Activated CD4-positive, alpha-beta T cell treated with anti-CD3 and anti-CD28 coated beads, Interleukin-2, amount 50 U/mL, for 4 hours (primary cell): ENCODE measurements around the gene MBD3L4.
"Not testable (repeated sequence)": the region's sequence is repeated elsewhere in the genome, so short reads cannot be mapped to it uniquely, and the experiment has no call there.

Experiments used
- DNase-seq, 2 experiments: peaks; one replicate each; pipeline ENCODE4 v3.0.0-alpha.2; 2020

Gene MBD3L4

DNA sequence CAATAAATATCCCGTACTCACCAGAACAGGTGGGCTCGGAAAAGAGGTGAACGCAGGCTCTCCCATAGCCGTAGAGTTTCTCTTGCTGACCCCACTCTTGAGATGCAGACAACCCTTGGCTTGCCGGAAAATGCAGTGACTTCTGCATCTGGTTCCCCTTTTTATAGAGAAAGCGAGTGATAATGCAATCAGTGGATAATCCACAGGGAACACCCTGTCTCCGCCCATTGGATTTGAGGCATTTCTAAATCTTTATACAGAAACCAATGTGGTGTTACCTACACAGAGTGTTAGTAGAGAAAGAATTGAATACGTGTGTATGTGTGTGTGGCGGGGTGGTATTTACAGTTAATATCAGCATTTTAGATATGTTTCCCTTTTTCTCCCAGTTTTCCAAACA lies at the start of gene MBD3L4:
Gene MBD3L4, minus strand, starts transcription at position 101 of the 400 bp plus-strand sequence. Its CDS starts 35 bp downstream, at position 66.
- not testable (repeated sequence) for DNase-seq

DNA sequence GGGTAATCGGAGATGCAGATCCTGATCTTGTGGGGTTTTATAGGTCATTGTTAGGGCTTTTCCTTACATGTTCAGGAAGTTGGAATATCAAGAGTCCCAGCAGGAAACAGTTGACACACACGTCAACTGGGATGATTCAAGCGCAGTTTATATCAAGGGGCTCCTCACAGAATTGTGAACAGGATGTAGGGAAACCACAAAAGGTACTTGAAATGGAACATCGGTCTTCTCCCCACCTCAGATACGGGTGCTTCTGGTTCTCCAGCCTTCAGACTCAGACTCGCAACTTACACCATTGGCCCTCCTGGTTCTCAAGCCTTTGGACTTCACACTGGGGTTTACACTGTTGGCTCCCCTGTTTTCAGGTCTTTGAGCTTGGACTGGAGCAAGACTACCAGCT lies 49.0 kb upstream of the MBD3L4 start:
- no peak for DNase-seq

DNA sequence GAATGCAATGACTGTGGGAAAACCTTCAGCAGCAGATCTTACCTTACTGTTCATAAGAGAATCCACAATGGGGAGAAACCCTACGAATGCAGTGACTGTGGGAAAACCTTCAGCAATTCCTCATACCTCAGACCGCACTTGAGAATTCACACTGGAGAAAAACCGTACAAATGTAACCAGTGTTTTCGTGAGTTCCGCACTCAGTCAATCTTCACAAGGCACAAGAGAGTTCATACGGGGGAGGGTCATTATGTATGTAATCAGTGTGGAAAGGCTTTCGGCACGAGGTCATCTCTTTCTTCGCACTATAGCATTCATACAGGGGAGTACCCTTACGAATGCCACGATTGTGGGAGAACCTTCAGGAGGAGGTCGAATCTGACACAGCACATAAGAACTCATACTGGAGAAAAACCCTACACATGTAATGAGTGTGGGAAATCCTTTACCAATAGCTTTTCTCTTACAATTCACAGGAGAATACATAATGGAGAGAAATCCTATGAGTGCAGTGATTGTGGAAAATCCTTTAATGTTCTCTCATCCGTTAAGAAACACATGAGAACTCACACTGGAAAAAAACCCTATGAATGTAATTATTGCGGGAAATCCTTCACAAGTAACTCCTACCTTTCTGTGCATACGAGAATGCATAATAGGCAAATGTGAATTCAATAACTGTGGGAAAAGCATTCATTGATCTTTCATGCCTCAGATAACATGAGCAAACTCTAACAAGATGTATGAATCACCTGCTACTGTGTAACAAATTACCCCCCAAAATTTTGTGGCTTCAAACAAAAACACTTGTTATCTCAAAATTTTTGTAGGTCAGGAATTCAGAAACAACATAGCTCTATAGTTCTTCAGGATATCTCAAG lies 43.3 kb upstream of the MBD3L4 start:
- no peak for DNase-seq

DNA sequence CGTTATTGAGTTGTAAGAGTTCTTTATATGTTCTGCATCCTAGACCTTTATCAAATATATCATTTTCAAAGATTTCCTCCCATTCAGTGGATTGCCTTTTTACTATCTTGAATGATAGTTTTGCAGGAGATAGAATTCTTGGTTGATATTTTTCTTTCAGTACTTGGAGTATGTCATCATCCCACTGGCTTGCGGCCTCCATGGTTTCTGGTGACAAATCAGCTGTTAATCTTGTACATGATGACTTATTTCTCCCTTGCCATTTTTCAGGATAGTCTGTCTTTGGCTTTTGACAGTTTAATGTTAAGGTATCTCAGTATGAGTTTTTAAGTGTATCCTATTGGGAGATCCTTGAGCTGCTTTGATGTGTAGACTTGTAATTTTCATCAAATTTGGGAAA lies 38.0 kb upstream of the MBD3L4 start:
- no peak for DNase-seq

DNA sequence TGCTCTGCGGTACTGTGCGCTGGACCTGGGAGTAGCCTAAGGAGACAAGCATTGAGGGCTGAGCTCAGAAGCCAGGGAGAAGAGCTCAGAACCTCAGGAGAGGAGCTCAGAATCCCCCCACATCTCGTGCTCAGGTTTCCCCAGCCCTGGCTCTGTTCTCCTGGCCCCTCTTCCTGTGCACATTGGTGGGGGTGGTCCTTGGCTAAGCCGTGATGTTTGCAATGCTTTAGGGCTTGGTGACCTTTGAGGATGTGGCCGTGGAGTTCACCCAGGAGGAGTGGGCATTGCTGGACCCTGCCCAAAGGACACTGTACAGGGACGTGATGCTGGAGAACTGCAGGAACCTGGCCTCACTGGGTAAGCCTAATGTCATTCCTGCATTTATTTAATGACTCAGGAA lies 36.2 kb upstream of the MBD3L4 start:
- DNase-seq: no peak

DNA sequence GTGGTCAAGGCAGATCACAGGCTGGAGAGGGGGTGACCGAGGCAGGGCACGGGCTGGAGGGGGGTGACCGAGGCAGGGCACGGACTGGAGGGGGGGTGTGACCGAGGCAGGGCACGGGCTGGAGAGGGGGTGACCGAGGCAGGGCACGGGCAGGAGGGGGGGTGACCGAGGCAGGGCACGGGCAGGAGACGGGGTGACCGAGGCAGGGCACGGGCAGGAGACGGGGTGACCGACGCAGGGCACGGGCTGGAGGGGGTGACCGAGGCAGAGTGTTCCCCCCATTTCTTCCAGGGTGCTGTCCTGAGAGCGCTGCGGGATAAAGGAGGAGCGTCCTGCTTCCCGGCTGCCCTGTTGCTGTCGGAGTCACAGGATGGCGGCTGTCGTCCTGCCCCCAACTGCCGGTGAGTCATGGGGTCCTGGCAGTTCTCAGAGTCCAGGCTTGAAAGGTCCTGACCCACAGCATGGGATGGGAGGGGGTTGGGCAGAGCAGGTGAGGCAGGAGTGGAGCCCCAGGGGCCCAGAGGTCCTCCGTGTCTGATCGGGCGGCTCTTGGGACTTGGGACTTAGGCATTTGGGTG lies 34.8 kb upstream of the MBD3L4 start:
- no peak for DNase-seq

DNA sequence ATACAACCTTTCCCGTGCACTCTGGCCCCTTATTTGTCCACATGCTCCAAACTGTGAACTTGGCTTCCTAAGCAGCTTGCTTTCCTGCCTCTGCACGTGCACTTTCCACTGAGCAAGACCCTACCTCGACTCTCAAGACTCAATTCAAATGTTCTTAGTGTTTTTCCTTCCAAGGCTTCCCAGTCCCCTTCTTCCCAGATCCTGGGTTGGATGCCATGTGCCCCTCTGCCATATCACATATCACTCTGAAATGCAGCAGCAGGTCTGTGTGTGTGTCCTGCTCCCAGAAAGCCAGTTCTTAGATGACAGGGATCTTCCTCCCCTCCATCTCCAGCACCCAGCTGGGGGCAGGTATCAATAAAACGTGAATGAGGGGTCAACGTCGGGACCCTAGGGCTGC lies 32.6 kb upstream of the MBD3L4 start:
- DNase-seq: no peak

DNA sequence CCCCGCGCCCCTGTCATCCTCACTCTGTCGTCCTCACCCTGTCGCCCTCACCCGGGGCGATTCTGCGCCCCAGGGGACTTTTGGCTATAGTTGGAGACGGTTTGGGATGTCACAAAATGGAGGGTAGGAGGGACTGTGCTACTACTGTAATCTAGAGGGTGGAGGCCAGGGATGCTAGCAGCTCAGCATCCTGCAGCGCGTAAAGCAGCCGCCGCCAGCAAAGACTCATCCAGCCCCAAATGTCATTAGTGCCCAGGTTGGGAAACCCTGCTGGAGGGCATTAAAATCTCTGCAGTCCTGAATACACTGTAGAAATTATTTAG lies 29.9 kb upstream of the MBD3L4 start:
- DNase-seq: peak in 1 of 2 experiments; percentile 13

DNA sequence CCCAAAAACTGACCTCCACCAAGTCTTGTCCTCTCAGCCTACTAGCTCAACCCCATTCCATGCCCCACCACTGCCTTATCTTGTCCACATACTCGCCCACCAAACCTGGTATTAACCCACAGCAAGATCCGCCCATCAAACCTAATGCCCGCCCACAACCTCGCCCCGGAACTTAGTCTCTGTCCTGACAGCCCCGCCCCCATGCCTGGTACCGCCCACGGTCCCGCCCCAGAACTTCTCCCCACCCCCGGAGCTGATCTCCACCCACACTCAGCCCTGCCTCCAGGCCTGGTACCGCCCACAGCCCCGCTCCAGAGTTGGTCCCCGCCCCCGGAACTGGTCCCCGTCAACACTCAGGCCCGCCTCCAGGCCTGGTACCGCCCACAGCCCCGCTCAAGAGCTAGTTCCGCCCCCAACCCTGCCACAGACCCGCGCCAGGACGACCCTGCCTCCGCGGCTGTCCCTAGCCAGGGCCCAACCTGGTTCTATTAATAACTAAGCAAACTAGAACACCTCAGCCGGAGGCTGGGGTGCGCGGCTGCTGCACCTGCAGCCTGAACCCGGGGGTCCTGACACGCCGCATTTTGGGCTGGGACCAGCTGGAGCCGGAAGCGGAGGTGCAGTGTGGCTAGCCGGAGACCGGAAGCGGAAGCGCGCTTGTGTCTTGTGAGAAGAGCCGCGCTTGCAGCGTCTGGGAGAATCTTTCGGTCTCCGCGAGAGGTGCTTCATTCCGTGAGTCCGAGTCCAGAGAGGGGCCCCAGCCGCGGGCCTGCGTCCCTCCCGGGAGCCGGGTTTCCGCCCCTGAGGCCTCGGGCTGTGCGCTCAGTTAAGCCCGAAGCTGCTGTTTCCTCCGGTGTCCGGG lies 29.3 kb upstream of the MBD3L4 start, which contains the start of gene ZNF557:
Gene ZNF557, plus strand, starts transcription at position 662 of the 862 bp plus-strand sequence. CDS start 5,372 bp downstream, outside the sequence.
- peak; percentile 99 for DNase-seq

DNA sequence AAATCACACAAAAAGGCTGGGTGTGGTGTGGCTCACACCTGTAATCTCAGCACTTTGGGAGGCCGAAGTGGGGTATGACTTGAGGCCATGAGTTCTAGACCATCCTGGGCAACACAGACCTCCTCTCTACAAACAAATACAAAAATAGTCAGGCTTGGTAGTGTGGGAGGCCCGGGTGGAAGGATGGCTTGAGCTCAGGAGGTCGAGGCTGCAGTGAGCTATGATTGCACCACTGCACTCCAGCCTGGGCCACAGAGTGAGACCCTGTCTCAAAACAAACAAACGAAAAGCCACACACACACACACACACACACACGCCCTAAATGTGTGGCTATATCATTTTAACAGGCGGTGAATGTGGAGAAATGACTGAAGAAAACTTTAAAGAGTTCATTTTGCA lies 28.6 kb upstream of the MBD3L4 start:
- no peak for DNase-seq

DNA sequence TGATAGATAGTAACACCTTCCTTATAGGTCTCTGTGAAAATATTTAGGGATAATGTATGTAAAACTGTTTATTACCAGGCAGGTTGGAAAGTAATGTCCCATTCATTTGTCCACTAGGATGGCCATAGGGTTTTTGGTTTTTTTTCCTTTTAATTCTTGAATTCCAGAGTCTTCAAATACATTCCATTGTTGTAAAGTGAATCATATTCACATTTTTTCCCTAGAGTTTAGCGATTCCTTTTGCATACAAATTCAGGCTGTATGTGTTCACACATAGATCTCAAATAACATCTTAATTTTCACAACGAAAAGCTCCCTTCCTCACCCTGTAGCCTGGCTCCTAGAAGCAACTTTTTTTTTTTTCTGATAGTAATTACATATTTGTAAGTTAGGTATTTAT lies 27.7 kb upstream of the MBD3L4 start:
- DNase-seq: no peak

DNA sequence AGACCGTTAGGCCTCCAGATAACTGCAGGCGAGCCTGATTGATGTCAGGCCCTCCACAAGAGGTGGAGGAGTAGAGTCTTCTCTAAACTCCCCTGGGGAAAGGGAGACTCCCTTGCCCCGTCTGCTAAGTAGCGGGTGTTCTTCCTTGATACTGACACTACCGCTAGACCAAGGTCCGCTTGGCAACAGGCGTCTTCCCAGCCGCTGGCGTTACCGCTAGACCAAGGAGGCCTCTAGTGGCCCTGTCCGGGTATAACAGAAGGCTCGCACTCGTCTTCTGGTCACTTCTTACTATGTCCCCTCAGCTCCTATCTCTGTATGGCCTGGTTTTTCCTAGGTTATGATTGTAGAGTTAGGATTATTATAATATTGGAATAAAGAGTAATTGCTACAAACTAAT lies 27.1 kb upstream of the MBD3L4 start:
- not testable (repeated sequence) for DNase-seq

DNA sequence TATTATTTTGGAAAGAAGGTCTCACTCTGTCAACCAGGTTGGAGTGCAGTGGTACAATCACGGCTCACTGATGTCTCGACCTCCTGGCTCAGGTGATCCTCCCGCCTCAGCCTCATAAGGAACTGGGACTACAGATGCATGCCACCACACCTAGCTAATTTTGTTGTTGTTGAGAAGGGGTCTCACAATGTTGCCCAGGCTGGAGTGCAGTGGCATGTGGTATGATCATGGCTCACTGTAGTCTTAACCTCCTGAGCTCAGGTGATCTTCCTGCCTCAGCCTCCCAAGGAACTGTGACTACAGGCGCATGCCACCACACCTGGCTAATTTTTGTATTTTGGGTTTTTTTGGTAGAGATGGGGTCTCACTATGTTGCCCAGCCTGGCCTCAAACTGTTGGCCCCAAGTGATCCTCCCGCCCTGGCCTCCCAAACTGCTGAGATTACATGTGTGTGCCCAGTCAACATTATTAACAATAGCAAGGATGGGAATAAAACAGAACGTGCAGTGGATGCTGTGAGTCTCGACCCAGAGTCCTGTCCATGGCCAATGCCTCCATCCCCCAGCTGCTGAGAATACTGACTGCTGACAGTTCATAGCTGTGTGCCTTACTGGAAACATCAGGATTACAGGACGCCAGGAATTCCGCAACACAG lies 23.9 kb upstream of the MBD3L4 start:
- no peak for DNase-seq

DNA sequence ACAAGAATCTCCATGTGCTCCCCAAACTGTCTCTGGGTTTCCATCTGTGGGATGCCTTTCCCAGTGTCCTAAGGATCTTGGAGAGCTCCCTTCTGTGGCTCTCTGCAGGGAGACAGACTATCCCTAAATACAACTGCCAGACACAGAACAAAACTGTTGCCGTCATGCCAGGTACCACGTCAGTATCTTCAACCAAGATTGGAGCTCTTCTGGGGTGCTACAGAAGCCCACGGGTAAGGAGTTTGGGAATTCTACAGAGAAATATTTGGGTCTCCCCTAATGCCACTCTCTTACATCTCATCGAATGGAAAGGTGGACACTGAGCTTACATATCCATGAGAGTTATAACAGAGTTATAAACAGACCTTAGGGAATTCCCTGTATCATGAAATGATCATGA lies 23.4 kb upstream of the MBD3L4 start:
- no peak for DNase-seq

DNA sequence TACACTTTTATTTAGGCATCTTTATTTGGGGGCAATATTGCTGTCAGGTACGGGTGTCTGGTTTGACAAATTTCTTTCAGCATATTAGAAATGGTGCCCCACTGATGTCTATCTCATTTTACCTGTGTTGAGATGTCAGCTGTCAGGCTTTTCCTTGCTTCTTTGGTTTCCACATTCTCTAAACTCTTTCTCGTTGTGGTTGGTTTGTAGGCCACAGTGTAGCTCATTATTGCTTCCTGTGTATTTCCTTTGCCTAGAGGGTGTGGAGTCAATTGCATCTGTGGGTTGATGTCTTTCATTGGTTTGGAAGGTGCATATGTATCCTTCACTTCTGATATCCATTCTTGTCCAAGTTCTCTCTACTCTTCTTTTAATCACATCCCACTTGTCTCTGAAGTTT lies 20.0 kb upstream of the MBD3L4 start:
- not testable (repeated sequence) for DNase-seq

DNA sequence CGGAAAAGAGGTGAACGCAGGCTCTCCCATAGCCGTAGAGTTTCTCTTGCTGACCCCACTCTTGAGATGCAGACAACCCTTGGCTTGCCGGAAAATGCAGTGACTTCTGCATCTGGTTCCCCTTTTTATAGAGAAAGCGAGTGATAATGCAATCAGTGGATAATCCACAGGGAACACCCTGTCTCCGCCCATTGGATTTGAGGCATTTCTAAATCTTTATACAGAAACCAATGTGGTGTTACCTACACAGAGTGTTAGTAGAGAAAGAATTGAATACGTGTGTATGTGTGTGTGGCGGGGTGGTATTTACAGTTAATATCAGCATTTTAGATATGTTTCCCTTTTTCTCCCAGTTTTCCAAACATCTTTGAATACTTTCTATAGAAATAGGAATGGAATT lies 18.6 kb upstream of the MBD3L4 start, which contains the start of gene MBD3L3:
Gene MBD3L3, minus strand, starts transcription at position 101 of the 400 bp plus-strand sequence. Its CDS starts 71 bp downstream, at position 30.
- DNase-seq: not testable (repeated sequence)

DNA sequence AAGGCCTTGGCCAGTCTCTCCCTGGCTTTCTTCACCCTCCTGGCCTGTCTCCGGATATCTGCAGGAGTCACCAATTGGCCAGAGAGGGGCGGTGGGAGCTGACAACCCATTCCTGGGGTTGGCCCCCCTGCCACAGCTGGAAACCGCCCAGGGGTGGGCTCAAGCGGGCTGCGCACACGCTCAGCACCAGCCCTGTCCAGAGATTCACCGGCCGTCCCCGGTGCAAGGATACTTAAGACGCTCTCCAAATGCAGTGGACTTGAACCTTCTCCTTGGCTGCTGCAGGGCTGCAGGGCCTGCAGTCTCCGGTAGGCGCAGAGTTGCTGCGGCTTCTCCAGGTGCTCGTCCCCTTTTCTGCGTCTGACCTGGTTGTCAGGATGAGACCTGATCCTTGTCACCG lies 16.4 kb upstream of the MBD3L4 start:
- not testable (repeated sequence) for DNase-seq

DNA sequence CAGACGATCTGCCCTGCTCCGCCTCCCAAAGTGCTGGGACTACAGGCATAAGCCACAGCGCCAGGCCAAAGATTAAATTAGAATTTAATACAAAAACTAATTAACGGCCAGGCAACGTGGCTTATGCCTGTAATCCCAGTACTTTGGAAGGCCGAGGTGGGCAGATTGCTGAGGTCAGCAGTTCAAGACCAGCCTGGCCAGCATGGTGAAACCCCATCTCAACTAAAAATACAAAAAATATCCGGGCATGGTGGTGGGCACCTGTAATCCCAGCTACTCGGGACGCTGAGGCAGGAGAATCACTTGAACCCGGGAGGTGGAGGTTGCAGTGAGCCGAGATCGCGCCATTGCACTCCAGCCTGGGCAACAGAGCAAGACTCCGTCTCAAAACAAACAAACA lies 15.7 kb upstream of the MBD3L4 start:
- DNase-seq: not testable (repeated sequence)

DNA sequence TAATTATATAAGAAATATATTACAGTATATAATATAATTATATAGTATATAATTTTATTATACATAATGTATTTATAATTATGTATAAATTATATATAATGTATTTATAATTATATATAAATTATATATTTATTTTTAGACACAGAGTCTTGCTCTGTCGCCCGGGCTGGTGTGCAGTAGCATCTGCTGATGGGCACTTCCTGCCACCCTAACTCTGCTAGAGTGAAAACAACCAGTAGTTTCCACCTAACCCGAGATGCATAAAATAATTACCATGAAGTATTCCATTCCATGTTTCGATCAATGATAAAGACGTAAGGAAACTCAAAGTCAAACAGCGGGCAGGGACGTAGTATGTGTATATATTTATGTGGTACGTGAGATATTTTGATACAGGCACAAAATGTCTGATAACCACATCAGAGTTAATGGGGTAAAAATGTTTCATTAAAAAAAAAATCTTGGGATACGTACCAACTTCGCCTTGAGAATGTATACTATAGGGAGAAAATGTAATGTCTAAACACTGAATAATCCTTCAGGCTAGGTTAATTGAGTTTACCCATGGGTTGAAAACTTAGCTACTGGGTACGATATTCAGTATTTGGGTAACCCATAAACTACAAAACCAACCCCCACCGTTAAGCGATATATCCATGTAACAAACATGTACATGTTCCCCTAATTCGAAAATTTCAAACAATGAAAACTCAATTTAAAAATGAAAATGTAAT lies 14.8 kb upstream of the MBD3L4 start:
- DNase-seq: not testable (repeated sequence)

DNA sequence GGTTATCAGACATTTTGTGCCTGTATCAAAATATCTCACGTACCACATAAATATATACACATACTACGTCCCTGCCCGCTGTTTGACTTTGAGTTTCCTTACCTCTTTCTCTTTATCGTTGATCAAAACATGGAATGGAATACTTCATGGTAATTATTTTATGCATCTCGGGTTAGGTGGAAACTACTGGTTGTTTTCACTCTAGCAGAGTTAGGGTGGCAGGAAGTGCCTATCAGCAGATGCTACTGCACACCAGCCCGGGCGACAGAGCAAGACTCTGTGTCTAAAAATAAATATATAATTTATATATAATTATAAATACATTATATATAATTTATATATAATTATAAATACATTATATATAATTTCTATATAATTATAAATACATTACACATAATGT lies 12.9 kb upstream of the MBD3L4 start:
- not testable (repeated sequence) for DNase-seq

DNA sequence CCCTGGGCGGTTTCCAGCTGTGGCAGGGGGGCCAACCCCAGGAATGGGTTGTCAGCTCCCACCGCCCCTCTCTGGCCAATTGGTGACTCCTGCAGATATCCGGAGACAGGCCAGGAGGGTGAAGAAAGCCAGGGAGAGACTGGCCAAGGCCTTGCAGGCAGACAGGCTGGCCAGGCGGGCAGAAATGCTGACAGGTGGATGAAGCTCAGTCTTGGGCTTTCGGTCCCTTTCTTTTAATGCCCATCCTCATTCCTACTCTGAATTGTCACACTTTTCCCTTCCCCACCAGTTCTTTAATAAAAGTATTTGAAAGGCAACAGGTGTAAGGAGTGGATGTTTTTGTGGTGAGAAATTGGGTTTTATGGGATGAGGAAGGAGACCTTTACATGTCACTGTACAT lies 11.4 kb upstream of the MBD3L4 start:
- DNase-seq: not testable (repeated sequence)

DNA sequence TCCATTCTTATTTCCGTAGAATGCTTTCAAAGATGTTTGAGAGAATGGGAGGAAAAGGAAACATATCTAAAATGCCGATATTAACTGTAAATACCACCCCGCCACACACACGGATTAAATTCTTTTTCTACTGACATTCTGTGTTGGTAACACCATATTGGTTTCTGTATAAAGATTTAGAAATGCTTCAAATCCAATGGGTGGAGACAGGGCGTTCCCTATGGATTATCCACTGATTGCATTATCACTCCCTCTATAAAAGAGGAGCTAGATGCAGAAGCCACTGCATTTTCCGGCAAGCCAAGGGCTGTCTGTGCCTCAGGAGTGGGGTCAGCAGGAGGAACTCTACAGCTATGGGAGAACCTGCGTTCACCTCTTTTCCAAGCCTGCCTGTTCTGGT lies 9.0 kb upstream of the MBD3L4 start, which contains the start of gene MBD3L2:
Gene MBD3L2, plus strand, starts transcription at position 301 of the 400 bp plus-strand sequence. Its CDS starts 53 bp downstream, at position 354.
- DNase-seq: not testable (repeated sequence)
